IMR-90 (cell line): ENCODE measurements around the gene HAGHL. TPM values are rescaled to one million over a fixed set of nuclear protein-coding genes. Genes with fewer than 3 reads are reported as not detected.

ENCODE experiments used
- ATAC-seq: fragments of 200-7000 bp; cut with Tn5 transposase; 2 replicates; pipeline ENCODE4 v1.9.1; 2020; ENCODE audit warnings: low read depth, mild to moderate bottlenecking, moderate library complexity
- BruUV-seq: library from RNA; stranded (reverse); fragments of 400-500 nt; replicated peaks from 2 replicates; lab custom pipeline; 2021; lab: Mats Ljungman, UMichigan
- CTCF ChIA-PET: fragments of 300-600 bp; formaldehyde crosslinking; extraction: SDS; loops from one replicate; lab custom pipeline; 2021; ENCODE audit warnings: antibody characterized with exemption; lab: Yijun Ruan, JAX
- POLR2A ChIA-PET: fragments of 300-600 bp; sonication (Branson Sonifier 250); formaldehyde crosslinking; loops from one replicate; lab custom pipeline; 2022; ENCODE audit warnings: antibody characterized with exemption; ENCODE audit not compliant: unreplicated experiment; lab: Charles Lee
- DNase-seq: peaks from one replicate; pipeline ENCODE4 v3.0.0; 2013
- H2AFZ ChIP-seq: replicated peaks from 2 replicates; pipeline ENCODE3; 2013; ENCODE audit warnings: low read length, mild to moderate bottlenecking; ENCODE audit not compliant: poor library complexity
- H2AK5ac ChIP-seq: 2 replicates; pipeline ENCODE4 v1.6.1; 2013; ENCODE audit warnings: low read depth, low read length, inconsistent platforms
- H2AK9ac ChIP-seq: replicated peaks from 2 replicates; pipeline ENCODE3; 2013; ENCODE audit warnings: mild to moderate bottlenecking, low read depth, low read length, moderate library complexity; ENCODE audit not compliant: poor library complexity
- H2BK120ac ChIP-seq: 2 replicates; pipeline ENCODE4 v1.6.1; 2013; ENCODE audit warnings: low read depth, low read length, inconsistent platforms
- H2BK15ac ChIP-seq: 3 replicates; pipeline ENCODE4 v1.6.1; 2013; ENCODE audit warnings: low read depth, low read length, inconsistent platforms
- H2BK20ac ChIP-seq: 2 replicates; pipeline ENCODE4 v1.6.1; 2013; ENCODE audit warnings: low read depth, mild to moderate bottlenecking, inconsistent platforms, low read length, moderate library complexity
- H2BK5ac ChIP-seq: 2 replicates; pipeline ENCODE4 v1.6.1; 2013; ENCODE audit warnings: mild to moderate bottlenecking, low read depth, low read length, inconsistent platforms; ENCODE audit not compliant: poor library complexity, severe bottlenecking
- H3K14ac ChIP-seq: replicated peaks from 2 replicates; pipeline ENCODE4 v1.6.1; 2013; ENCODE audit warnings: low read depth, low read length, inconsistent platforms
- H3K18ac ChIP-seq: 2 replicates; pipeline ENCODE4 v1.6.1; 2013; ENCODE audit warnings: low read depth, low read length, control low read depth
- H3K23ac ChIP-seq: 2 replicates; pipeline ENCODE4 v1.6.1; 2013; ENCODE audit warnings: low read depth, low read length, inconsistent platforms
- H3K27ac ChIP-seq: 2 replicates; pipeline ENCODE4 v1.5.1; 2013; ENCODE audit warnings: mild to moderate bottlenecking, control low read depth, low read length; ENCODE audit not compliant: insufficient read depth
- H3K27me3 ChIP-seq: 2 replicates; pipeline ENCODE4 v1.6.1; 2013; ENCODE audit warnings: low read length; ENCODE audit not compliant: control insufficient read depth, insufficient read depth
- H3K36me3 ChIP-seq: 2 replicates; pipeline ENCODE4 v1.6.1; 2013; ENCODE audit warnings: low read length, mixed read lengths; ENCODE audit not compliant: control insufficient read depth, insufficient read depth
- H3K4ac ChIP-seq: 2 replicates; pipeline ENCODE4 v1.6.1; 2013; ENCODE audit warnings: low read depth, low read length, inconsistent platforms
- H3K4me1 ChIP-seq: 2 replicates; pipeline ENCODE4 v1.6.1; 2013; ENCODE audit warnings: low read length, mixed read lengths; ENCODE audit not compliant: control insufficient read depth, insufficient read depth
- H3K4me2 ChIP-seq: 2 replicates; pipeline ENCODE4 v1.6.1; 2013; ENCODE audit warnings: low read depth, mild to moderate bottlenecking, control low read depth, low read length, moderate library complexity
- H3K4me3 ChIP-seq: 2 replicates; pipeline ENCODE4 v1.5.1; 2013; ENCODE audit warnings: low read depth, mild to moderate bottlenecking, control low read depth, low read length, moderate library complexity; ENCODE audit not compliant: insufficient read depth
- H3K56ac ChIP-seq: 2 replicates; pipeline ENCODE4 v1.6.1; 2013; ENCODE audit warnings: low read length, inconsistent platforms; ENCODE audit not compliant: insufficient read depth; ENCODE audit errors: extremely low read depth
- H3K79me1 ChIP-seq, 2 experiments: 2 replicates each; pipeline ENCODE4 v1.6.1; 2013; ENCODE audit warnings: low read length in 2 of 2, inconsistent platforms in 1 of 2, low read depth in 1 of 2
- H3K9ac ChIP-seq: 2 replicates; pipeline ENCODE4 v1.6.1; 2013; ENCODE audit warnings: low read depth, low read length, control low read depth
- H3K9me1 ChIP-seq: 2 replicates; pipeline ENCODE4 v1.6.1; 2013; ENCODE audit warnings: low read length, inconsistent platforms; ENCODE audit not compliant: insufficient read depth
- H3K9me3 ChIP-seq: 2 replicates; pipeline ENCODE4 v1.6.1; 2013; ENCODE audit warnings: low read length; ENCODE audit not compliant: control insufficient read depth, insufficient read depth
- H4K20me1 ChIP-seq: 2 replicates; pipeline ENCODE4 v1.6.1; 2013; ENCODE audit warnings: low read length, inconsistent platforms; ENCODE audit not compliant: insufficient read depth
- H4K5ac ChIP-seq: 2 replicates; pipeline ENCODE4 v1.6.1; 2013; ENCODE audit warnings: mild to moderate bottlenecking, low read depth, low read length, control low read depth
- H4K8ac ChIP-seq, 2 experiments: 2 replicates each; pipeline ENCODE4 v1.6.1; 2013; ENCODE audit warnings: low read depth in 2 of 2, low read length in 2 of 2, control low read depth in 1 of 2, inconsistent platforms in 1 of 2
- H4K91ac ChIP-seq: 2 replicates; pipeline ENCODE4 v1.6.1; 2013; ENCODE audit warnings: low read depth, low read length, inconsistent platforms; ENCODE audit not compliant: insufficient read depth
- BHLHE40 ChIP-seq: fragments of 150-350 bp; IDR thresholded peaks from 2 replicates; pipeline ENCODE4 v1.6.1; 2016; ENCODE audit warnings: mild to moderate bottlenecking, low read depth, low read length
- CEBPB ChIP-seq: IDR thresholded peaks from 2 replicates; pipeline ENCODE4 v1.6.1; 2012; ENCODE audit warnings: low read depth, low read length, improper control_type of control experiment
- CHD1 ChIP-seq: IDR thresholded peaks from 2 replicates; pipeline ENCODE4 v1.6.1; 2012; ENCODE audit warnings: low read depth, low read length, improper control_type of control experiment
- FOS ChIP-seq: fragments of 150-350 bp; IDR thresholded peaks from 2 replicates; pipeline ENCODE4 v1.6.1; 2016; ENCODE audit warnings: low read depth, low read length
- MXI1 ChIP-seq: IDR thresholded peaks from 2 replicates; pipeline ENCODE4 v1.6.1; 2012; ENCODE audit warnings: low read depth, mild to moderate bottlenecking, low read length, moderate library complexity, borderline replicate concordance
- POLR2A ChIP-seq: IDR thresholded peaks from 2 replicates; pipeline ENCODE4 v1.6.1; 2012; ENCODE audit warnings: mild to moderate bottlenecking, low read depth, low read length
- RAD21 ChIP-seq: IDR thresholded peaks from 2 replicates; pipeline ENCODE4 v1.6.1; 2012; ENCODE audit warnings: low read length, improper control_type of control experiment
- RCOR1 ChIP-seq: IDR thresholded peaks from 2 replicates; pipeline ENCODE4 v1.6.1; 2012; ENCODE audit warnings: mild to moderate bottlenecking, low read length, improper control_type of control experiment; ENCODE audit not compliant: insufficient replicate concordance
- WGBS, 2 experiments: methylation state at CpG; one replicate each; pipeline versions ENCODE4 v1.1.5 to v1.1.7; 2013; ENCODE audit warnings: missing lambda C conversion rate in 2 of 2; ENCODE audit not compliant: insufficient read length in 1 of 2; ENCODE audit errors: extremely low coverage in 2 of 2; 5-methylcytosine and 5-hydroxymethylcytosine counted together
- dilution Hi-C: fragments of 300-500 bp; cut with HindIII; formaldehyde crosslinking; loops from one replicate; pipeline ENCODE4 v1.14.3; 2018; ENCODE audit warnings: low sequenced_read_pairs; ENCODE audit not compliant: unreplicated experiment
- in situ Hi-C: fragments of 300-500 bp; cut with MboI; formaldehyde crosslinking; loops from 3 replicates; pipeline ENCODE4 v1.14.3; 2019; ENCODE audit warnings: low sequenced_read_pairs, inconsistent platforms, mixed read lengths
- intact Hi-C: fragments of 100-400 bp; cut with micrococcal nuclease; formaldehyde crosslinking; loops from 2 replicates; pipeline ENCODE4 v1.10.0; 2022
- polyA plus RNA-seq, 3 experiments: library from polyadenylated mRNA; depleted of rRNA; stranded (reverse); fragments of >200 nt; gene quantifications; 2 replicates each; pipeline ENCODE4 v1.2.3, GENCODE V29; 2012; ENCODE audit warnings: low replicate concordance in 1 of 3
- total RNA-seq: library from RNA; depleted of rRNA; stranded (reverse); fragments of >200 nt; gene quantifications from 2 replicates; pipeline ENCODE4 v1.2.3, GENCODE V29; 2012
- TF ChIP-seq, protein P1 (sequence below): fragments of 150-350 bp; IDR thresholded peaks from 2 replicates; pipeline ENCODE4 v1.6.1; 2016; ENCODE audit warnings: low read depth, mild to moderate bottlenecking, low read length, moderate library complexity, borderline replicate concordance

HAGHL gene
- total and polyA plus RNA-seq, 2 of the 4 experiments (the other 2 are of a cell fraction) = 3.0 to 12.5 TPM

DNA sequence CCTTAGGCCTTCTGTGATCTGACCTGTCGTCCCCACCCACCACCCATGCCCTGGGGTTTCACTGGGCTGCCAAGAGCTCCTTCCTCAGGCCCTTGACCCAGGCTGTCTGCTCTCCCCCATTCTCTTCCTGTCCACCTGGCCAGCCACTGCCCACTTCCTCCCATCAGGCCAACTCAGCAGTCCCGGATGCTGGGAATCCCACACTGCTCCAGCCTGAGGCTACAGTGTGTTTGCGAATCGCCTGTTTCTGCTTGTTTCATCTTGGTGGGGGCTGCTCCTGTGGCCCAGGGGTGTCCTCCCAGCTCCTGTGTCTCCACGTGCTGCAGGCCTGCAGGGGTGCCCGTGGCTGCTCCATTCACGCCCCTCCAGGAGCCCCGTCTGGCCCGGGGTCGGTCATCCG, 12.8 kb upstream of the HAGHL start:
- H2BK15ac ChIP-seq = no peak overlapping the region
- BruUV-seq = no TSS peak
- H3K27me3 ChIP-seq = no peaks in the 10 kb centered on the region
- in situ Hi-C loops (loop anchor here (5.0 to 25.0 kb wide), 2 partner anchors 73 to 348 kb away; partner anchors contain the start of genes CHTF18, RPUSD1 and SSTR5), intact Hi-C loops (loop anchor here (5.0 kb wide), 1 partner anchor 268 kb away; the partner anchor contains the start of gene SOX8), dilution Hi-C loops (no loop called here)
- no peak overlapping the region for H3K23ac ChIP-seq
- 84% methylated on average over 11 of the region's 11 CpGs; no CpG with 5 or more reads in 1 of the 2 experiments for WGBS, 2 experiments
- ChIA-PET CTCF (no interaction called here), POLR2A (no interaction called here)
- H4K20me1 ChIP-seq = peaks cover 11% of the 10 kb centered on the region
- DNase-seq = no peak
- no peak overlapping the region for H3K4me3 ChIP-seq
- no peaks in the 10 kb centered on the region for H3K9me1 ChIP-seq
- H4K5ac ChIP-seq = no peak overlapping the region
- no peak overlapping the region for H4K8ac ChIP-seq
- H3K79me1 ChIP-seq = peaks cover 5 to 16% of the 10 kb centered on the region in 2 experiments
- peak overlapping the region; percentile 10 for H2AFZ ChIP-seq
- no peak for ATAC-seq
- no peak overlapping the region for H3K14ac ChIP-seq
- H3K4ac ChIP-seq = no peak overlapping the region
- no peak overlapping the region for H3K9ac ChIP-seq
- TF ChIP-seq RAD21 = no peak
- TF ChIP-seq RCOR1 = no peak
- no peak for TF ChIP-seq MXI1
- TF ChIP-seq CEBPB = no peak
- TF ChIP-seq FOS = no peak
- no peak for TF ChIP-seq POLR2A
- TF ChIP-seq BHLHE40 = no peak
- TF ChIP-seq, protein P1, sequence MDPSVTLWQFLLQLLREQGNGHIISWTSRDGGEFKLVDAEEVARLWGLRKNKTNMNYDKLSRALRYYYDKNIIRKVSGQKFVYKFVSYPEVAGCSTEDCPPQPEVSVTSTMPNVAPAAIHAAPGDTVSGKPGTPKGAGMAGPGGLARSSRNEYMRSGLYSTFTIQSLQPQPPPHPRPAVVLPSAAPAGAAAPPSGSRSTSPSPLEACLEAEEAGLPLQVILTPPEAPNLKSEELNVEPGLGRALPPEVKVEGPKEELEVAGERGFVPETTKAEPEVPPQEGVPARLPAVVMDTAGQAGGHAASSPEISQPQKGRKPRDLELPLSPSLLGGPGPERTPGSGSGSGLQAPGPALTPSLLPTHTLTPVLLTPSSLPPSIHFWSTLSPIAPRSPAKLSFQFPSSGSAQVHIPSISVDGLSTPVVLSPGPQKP = no peak
- TF ChIP-seq CHD1 = no peak
- no peak overlapping the region for H3K27ac ChIP-seq
- H3K9me3 ChIP-seq = no peaks in the 10 kb centered on the region
- no peak overlapping the region for H2BK120ac ChIP-seq
- H3K36me3 ChIP-seq = no peaks in the 10 kb centered on the region
- no peak overlapping the region for H3K4me2 ChIP-seq
- H4K91ac ChIP-seq = no peak overlapping the region
- H2BK5ac ChIP-seq = no peak overlapping the region
- no peak overlapping the region for H3K18ac ChIP-seq
- H3K4me1 ChIP-seq = peaks cover 14% of the 10 kb centered on the region; the same call in 1 of the 2 replicates
- no peak overlapping the region for H3K56ac ChIP-seq
- peak overlapping the region; percentile 85 for H2AK9ac ChIP-seq
- peak overlapping the region; percentile 42; the same call in 1 of the 2 replicates for H2AK5ac ChIP-seq
- 0 out of 2 replicates have a peak overlapping the region, but pooled peaks have one; percentile 10 for H2BK20ac ChIP-seq
